Progenitor cell of endocrine pancreas (in vitro differentiated cells): Measurements from ENCODE around the gene C14orf132. TPM values are rescaled to one million over a fixed set of nuclear protein-coding genes. Genes with fewer than 3 reads are reported as not detected.

Experiments used
- DNase-seq: peaks from one replicate; pipeline ENCODE4 v3.0.0; 2021; ENCODE audit warnings: low spot score; ENCODE audit not compliant: unreplicated experiment
- H3K27ac Mint-ChIP-seq: 2 replicates; pipeline ENCODE4 v1.8.0; 2021; ENCODE audit warnings: mild to moderate bottlenecking, moderate library complexity, mixed read lengths
- H3K27me3 Mint-ChIP-seq: 2 replicates; pipeline ENCODE4 v1.8.0; 2021; ENCODE audit warnings: mixed read lengths
- H3K36me3 Mint-ChIP-seq: 2 replicates; pipeline ENCODE4 v1.8.0; 2022; ENCODE audit warnings: mixed read lengths; ENCODE audit not compliant: insufficient read depth
- H3K4me1 Mint-ChIP-seq: 2 replicates; pipeline ENCODE4 v1.8.0; 2021; ENCODE audit warnings: low read depth, mixed read lengths
- H3K4me3 Mint-ChIP-seq: 2 replicates; pipeline ENCODE4 v1.8.0; 2021; ENCODE audit warnings: low read depth, mild to moderate bottlenecking, moderate library complexity, mixed read lengths
- H3K9me3 Mint-ChIP-seq: 2 replicates; pipeline ENCODE4 v1.8.0; 2021; ENCODE audit warnings: low read depth, mixed read lengths
- CTCF ChIP-seq: fragments of 200-600 bp; sonication (generic); IDR thresholded peaks from one replicate; pipeline ENCODE4 v1.5.0; 2021; ENCODE audit warnings: antibody characterized with exemption, mild to moderate bottlenecking; ENCODE audit not compliant: unreplicated experiment
- total RNA-seq: library from RNA; stranded (reverse); gene quantifications from 2 replicates; pipeline ENCODE4 v1.2.1, GENCODE V29; 2021

The C14orf132 gene
- total RNA-seq, 1 donor from 2014 or later, result 58.3 TPM

- Mint-ChIP-seq H3K9me3 (no peaks in the 10 kb centered on the region), H3K4me3 (no peak overlapping the region), H3K27ac (no peak overlapping the region), H3K27me3 (peaks cover 14% of the 10 kb centered on the region), H3K36me3 (no peaks in the 10 kb centered on the region), H3K4me1 (peaks cover 13% of the 10 kb centered on the region)
- TF ChIP-seq CTCF, result no peak
- no peak for DNase-seq
These were observed 63.9 kb downstream of the C14orf132 start for GRCh38 chr14:96103075-96103474.

GRCh38 chr14:96103560-96104460, 64.6 kb downstream of the C14orf132 start:
- no peak for TF ChIP-seq CTCF
- no peak for DNase-seq
- Mint-ChIP-seq H3K4me3 (no peak overlapping the region), H3K27ac (no peak overlapping the region), H3K9me3 (no peaks in the 10 kb centered on the region), H3K27me3 (peaks cover 17% of the 10 kb centered on the region), H3K4me1 (peaks cover 10% of the 10 kb centered on the region), H3K36me3 (no peaks in the 10 kb centered on the region)

GRCh38 chr14:96104469-96105057, 65.4 kb downstream of the C14orf132 start:
- no peak for DNase-seq

GRCh38 chr14:96105089-96105925, 66.1 kb downstream of the C14orf132 start:
- no peak for TF ChIP-seq CTCF
- Mint-ChIP-seq H3K36me3 (no peaks in the 10 kb centered on the region), H3K27ac (no peak overlapping the region), H3K27me3 (peaks cover 17% of the 10 kb centered on the region), H3K9me3 (no peaks in the 10 kb centered on the region), H3K4me3 (no peak overlapping the region), H3K4me1 (peaks cover 9% of the 10 kb centered on the region)
- DNase-seq, result no peak

More at GRCh38 chr14:96104469-96105057, 65.4 kb downstream of the C14orf132 start:
- no peak for TF ChIP-seq CTCF
- Mint-ChIP-seq H3K4me1 (peaks cover 9% of the 10 kb centered on the region), H3K4me3 (no peak overlapping the region), H3K9me3 (no peaks in the 10 kb centered on the region), H3K27ac (no peak overlapping the region), H3K27me3 (peaks cover 17% of the 10 kb centered on the region), H3K36me3 (no peaks in the 10 kb centered on the region)

- TF ChIP-seq CTCF, result no peak
- Mint-ChIP-seq H3K4me3 (no peak overlapping the region), H3K27ac (no peak overlapping the region), H3K27me3 (peaks cover 17% of the 10 kb centered on the region), H3K9me3 (no peaks in the 10 kb centered on the region), H3K36me3 (no peaks in the 10 kb centered on the region), H3K4me1 (peaks cover 9% of the 10 kb centered on the region)
- DNase-seq, result no peak
These were observed 66.8 kb downstream of the C14orf132 start for GRCh38 chr14:96105926-96106441.
